GM12891 (cell line): ENCODE data around the gene NECAB2.

Source experiments
- DNase-seq: peaks from one replicate; pipeline ENCODE4 v3.0.0; 2011; ENCODE audit warnings: low spot score; ENCODE audit not compliant: insufficient read length
- FAIRE-seq: peaks from 2 replicates; lab custom pipeline; 2011; peaks lifted over from hg19 to GRCh38; lab: Jason Lieb, UNC
- PAX5 ChIP-seq: IDR thresholded peaks from 2 replicates; pipeline ENCODE4 v1.6.1; 2011; ENCODE audit warnings: low read length, moderate library complexity, mild to moderate bottlenecking; ENCODE audit not compliant: insufficient read depth, severe bottlenecking
- POLR2A ChIP-seq: IDR thresholded peaks from 2 replicates; pipeline ENCODE4 v1.6.1; 2011; ENCODE audit warnings: low read depth, low read length, control low read depth
- POLR2AphosphoS5 ChIP-seq: IDR thresholded peaks from 2 replicates; pipeline ENCODE4 v1.6.1; 2011; ENCODE audit warnings: low read depth, low read length, control low read depth
- POU2F2 ChIP-seq: IDR thresholded peaks from 2 replicates; pipeline ENCODE4 v1.6.1; 2011; ENCODE audit warnings: low read depth, mild to moderate bottlenecking, control low read depth, low read length, moderate library complexity
- SPI1 ChIP-seq: IDR thresholded peaks from 2 replicates; pipeline ENCODE4 v1.6.1; 2011; ENCODE audit warnings: low read depth, low read length, control low read depth
- TAF1 ChIP-seq: IDR thresholded peaks from 2 replicates; pipeline ENCODE4 v1.6.1; 2011; ENCODE audit warnings: low read depth, low read length, control low read depth

NECAB2 gene

GRCh38 chr16:84031556-84031955, 63.5 kb downstream of the NECAB2 start:
- DNase-seq = no peak
- TF ChIP-seq SPI1 (no peak), POU2F2 (no peak)
- no peak for FAIRE-seq

- FAIRE-seq (no peak), DNase-seq (no peak)
- no peak for TF ChIP-seq POU2F2
- TF ChIP-seq POLR2A = no peak
- no peak for TF ChIP-seq TAF1
- no peak for TF ChIP-seq SPI1
- TF ChIP-seq POLR2AphosphoS5 = no peak
- TF ChIP-seq PAX5 = no peak
Measured at GRCh38 chr16:84032458-84033178, 64.6 kb downstream of the NECAB2 start.

GRCh38 chr16:84033251-84034195, 65.5 kb downstream of the NECAB2 start:
- no peak for DNase-seq
- TF ChIP-seq POU2F2 (no peak), SPI1 (no peak), POLR2AphosphoS5 (no peak), TAF1 (no peak), POLR2A (no peak), PAX5 (no peak)
- FAIRE-seq = no peak

GRCh38 chr16:84034516-84034915, 66.5 kb downstream of the NECAB2 start:
- DNase-seq (no peak), FAIRE-seq (no peak)
- TF ChIP-seq PAX5 (no peak), TAF1 (no peak), POLR2A (no peak)

- DNase-seq = no peak
- FAIRE-seq = no peak
- TF ChIP-seq TAF1 (no peak), POLR2A (no peak), PAX5 (no peak), SPI1 (no peak), POLR2AphosphoS5 (no peak), POU2F2 (no peak)
Measured at GRCh38 chr16:84036131-84036530, 68.1 kb downstream of the NECAB2 start.

GRCh38 chr16:84036982-84037425, 69.0 kb downstream of the NECAB2 start:
- no peak for TF ChIP-seq POLR2A
- no peak for TF ChIP-seq PAX5
- no peak for TF ChIP-seq TAF1
- no peak for TF ChIP-seq POU2F2
- TF ChIP-seq SPI1 = no peak
- no peak for TF ChIP-seq POLR2AphosphoS5
- FAIRE-seq (no peak), DNase-seq (no peak)

GRCh38 chr16:84038469-84038868, 70.4 kb downstream of the NECAB2 start:
- FAIRE-seq (no peak), DNase-seq (no peak)
- TF ChIP-seq PAX5 (no peak), POLR2AphosphoS5 (no peak), TAF1 (no peak), SPI1 (no peak), POLR2A (no peak), POU2F2 (no peak)

GRCh38 chr16:84039696-84040095, 71.7 kb downstream of the NECAB2 start:
- FAIRE-seq (no peak), DNase-seq (no peak)
- TF ChIP-seq POLR2AphosphoS5 (no peak), POLR2A (no peak), POU2F2 (no peak), TAF1 (no peak), PAX5 (no peak), SPI1 (no peak)

GRCh38 chr16:84040226-84040822, 72.3 kb downstream of the NECAB2 start:
- DNase-seq (no peak), FAIRE-seq (no peak)
- TF ChIP-seq POU2F2 = no peak
- TF ChIP-seq TAF1 = no peak
- TF ChIP-seq POLR2AphosphoS5 = no peak
- TF ChIP-seq SPI1 = no peak
- no peak for TF ChIP-seq PAX5
- TF ChIP-seq POLR2A = no peak
